ENCODE results near the gene DRAM1. TPM values are rescaled to one million over a fixed set of nuclear protein-coding genes. Genes with fewer than 3 reads are reported as not detected.

DRAM1 gene
- total and polyA plus RNA-seq, 2 donors (not counting 1 experiment from before 2014, with no cell fraction given): 155 to 184 TPM

GRCh38 chr12:101920906-101921305 is 43.5 kb downstream of the DRAM1 start:
- H2AFZ ChIP-seq (ENCODE audit: low read length): no peak overlapping the region
- no peaks in the 10 kb centered on the region for H3K79me2 ChIP-seq (ENCODE audit: control insufficient read depth, insufficient read depth, low read length)
- H3K36me3 ChIP-seq (ENCODE audit: control insufficient read depth, insufficient read depth, low read length): peaks cover 2% of the 10 kb centered on the region
- TF ChIP-seq CTCF (conservative IDR thresholded peaks at IDR 0.05 in 1 of 2, IDR thresholded peaks at IDR 0.05 in 1 of 2; ENCODE audit: low read depth in 1 of 2, low read length in 2 of 2): no peak
- no peak for TF ChIP-seq EZH2 (IDR thresholded peaks at IDR 0.05; ENCODE audit: low read length, missing control alignments)
- peaks cover 11% of the 10 kb centered on the region for H3K4me1 ChIP-seq (ENCODE audit: control insufficient read depth, extremely low read depth, insufficient read depth, low read length)
- no peak overlapping the region for H3K4me3 ChIP-seq (replicated peaks in 1 of 4; ENCODE audit: control extremely low read depth in 1 of 4, insufficient read depth in 1 of 4, low read depth in 3 of 4, low read length in 4 of 4)
- H3K27me3 ChIP-seq (ENCODE audit: control insufficient read depth, insufficient read depth, low read length): no peaks in the 10 kb centered on the region
- H4K20me1 ChIP-seq (ENCODE audit: control insufficient read depth, extremely low read depth, insufficient read depth, low read length): no peaks in the 10 kb centered on the region
- no peak overlapping the region for H3K4me2 ChIP-seq (ENCODE audit: extremely low read depth, insufficient read depth, low read length)
- H3K27ac ChIP-seq (ENCODE audit: insufficient read depth, low read length): no peak overlapping the region
- peak in 1 of 2 donors; percentile 57 for DNase-seq (ENCODE audit: low read depth in 2 of 2)
- H3K9me3 ChIP-seq (ENCODE audit: control insufficient read depth, insufficient read depth, low read depth, low read length): no peaks in the 10 kb centered on the region
- H3K9ac ChIP-seq (ENCODE audit: insufficient read depth, low read length): no peak overlapping the region

GRCh38 chr12:101923045-101923718 is 45.8 kb downstream of the DRAM1 start:
- TF ChIP-seq CTCF (conservative IDR thresholded peaks at IDR 0.05 in 1 of 2, IDR thresholded peaks at IDR 0.05 in 1 of 2; ENCODE audit: low read depth in 1 of 2, low read length in 2 of 2) (no peak), EZH2 (IDR thresholded peaks at IDR 0.05; ENCODE audit: low read length, missing control alignments) (no peak)
- Histone ChIP-seq H4K20me1 (ENCODE audit: control insufficient read depth, extremely low read depth, insufficient read depth, low read length) (no peaks in the 10 kb centered on the region), H3K4me3 (replicated peaks in 1 of 4; ENCODE audit: control extremely low read depth in 1 of 4, insufficient read depth in 1 of 4, low read depth in 3 of 4, low read length in 4 of 4) (no peak overlapping the region), H3K4me1 (ENCODE audit: control insufficient read depth, extremely low read depth, insufficient read depth, low read length) (peaks cover 14% of the 10 kb centered on the region), H3K9me3 (ENCODE audit: control insufficient read depth, insufficient read depth, low read depth, low read length) (no peaks in the 10 kb centered on the region), H3K27me3 (ENCODE audit: control insufficient read depth, insufficient read depth, low read length) (no peaks in the 10 kb centered on the region), H3K4me2 (ENCODE audit: extremely low read depth, insufficient read depth, low read length) (no peak overlapping the region), H3K36me3 (ENCODE audit: control insufficient read depth, insufficient read depth, low read length) (peaks cover 2% of the 10 kb centered on the region), H3K9ac (ENCODE audit: insufficient read depth, low read length) (no peak overlapping the region), H3K79me2 (ENCODE audit: control insufficient read depth, insufficient read depth, low read length) (no peaks in the 10 kb centered on the region), H2AFZ (ENCODE audit: low read length) (no peak overlapping the region), H3K27ac (ENCODE audit: insufficient read depth, low read length) (no peak overlapping the region)
- no peak for DNase-seq (ENCODE audit: low read depth in 2 of 2)

- no peak for DNase-seq (ENCODE audit: low read depth in 2 of 2)
- no peaks in the 10 kb centered on the region for H4K20me1 ChIP-seq (ENCODE audit: control insufficient read depth, extremely low read depth, insufficient read depth, low read length)
- H3K4me1 ChIP-seq (ENCODE audit: control insufficient read depth, extremely low read depth, insufficient read depth, low read length): peaks cover 14% of the 10 kb centered on the region
- no peaks in the 10 kb centered on the region for H3K9me3 ChIP-seq (ENCODE audit: control insufficient read depth, insufficient read depth, low read depth, low read length)
- no peak for TF ChIP-seq EZH2 (IDR thresholded peaks at IDR 0.05; ENCODE audit: low read length, missing control alignments)
- TF ChIP-seq CTCF (conservative IDR thresholded peaks at IDR 0.05 in 1 of 2, IDR thresholded peaks at IDR 0.05 in 1 of 2; ENCODE audit: low read depth in 1 of 2, low read length in 2 of 2): no peak
- no peaks in the 10 kb centered on the region for H3K36me3 ChIP-seq (ENCODE audit: control insufficient read depth, insufficient read depth, low read length)
- peak overlapping the region; percentile 82 for H3K27ac ChIP-seq (ENCODE audit: insufficient read depth, low read length)
- H3K9ac ChIP-seq (ENCODE audit: insufficient read depth, low read length): no peak overlapping the region
- H3K4me2 ChIP-seq (ENCODE audit: extremely low read depth, insufficient read depth, low read length): no peak overlapping the region
- H3K4me3 ChIP-seq (replicated peaks in 1 of 4; ENCODE audit: control extremely low read depth in 1 of 4, insufficient read depth in 1 of 4, low read depth in 3 of 4, low read length in 4 of 4): no peak overlapping the region
- no peaks in the 10 kb centered on the region for H3K79me2 ChIP-seq (ENCODE audit: control insufficient read depth, insufficient read depth, low read length)
- H3K27me3 ChIP-seq (ENCODE audit: control insufficient read depth, insufficient read depth, low read length): no peaks in the 10 kb centered on the region
- no peak overlapping the region for H2AFZ ChIP-seq (ENCODE audit: low read length)
Measured at GRCh38 chr12:101924618-101925017, 47.2 kb downstream of the DRAM1 start.

All from fibroblast of lung (primary cell).